Measurements from ENCODE around the gene MRM3.

DNA sequence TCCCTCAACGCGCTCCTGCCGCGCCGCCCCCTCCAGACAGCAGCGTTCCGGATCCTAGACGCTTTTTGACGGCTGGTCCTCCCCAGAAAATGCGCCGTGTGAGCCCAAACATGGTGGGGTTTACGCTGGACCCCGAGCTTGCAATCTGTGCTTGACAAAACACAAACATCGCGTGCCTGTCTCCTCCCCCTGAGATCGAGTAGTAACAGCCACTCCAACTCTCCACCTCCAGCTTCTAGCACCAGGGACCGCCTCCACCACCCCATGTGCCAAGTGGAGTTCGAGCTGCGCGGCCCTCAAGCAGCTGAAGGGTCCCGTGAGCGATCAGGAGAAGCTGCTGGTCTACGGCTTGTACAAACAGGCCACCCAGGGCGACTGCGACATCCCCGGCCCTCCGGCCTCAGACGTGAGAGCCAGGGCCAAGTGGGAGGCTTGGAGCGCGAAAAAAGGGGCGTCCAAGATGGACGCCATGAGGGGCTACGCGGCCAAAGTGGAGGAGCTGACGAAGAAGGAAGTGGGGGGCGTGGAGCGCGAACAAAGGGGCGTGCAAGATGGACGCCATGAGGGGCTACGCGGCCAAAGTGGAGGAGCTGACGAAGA, 29.4 kb upstream of the MRM3 start:
- TF ChIP-seq, protein P1, sequence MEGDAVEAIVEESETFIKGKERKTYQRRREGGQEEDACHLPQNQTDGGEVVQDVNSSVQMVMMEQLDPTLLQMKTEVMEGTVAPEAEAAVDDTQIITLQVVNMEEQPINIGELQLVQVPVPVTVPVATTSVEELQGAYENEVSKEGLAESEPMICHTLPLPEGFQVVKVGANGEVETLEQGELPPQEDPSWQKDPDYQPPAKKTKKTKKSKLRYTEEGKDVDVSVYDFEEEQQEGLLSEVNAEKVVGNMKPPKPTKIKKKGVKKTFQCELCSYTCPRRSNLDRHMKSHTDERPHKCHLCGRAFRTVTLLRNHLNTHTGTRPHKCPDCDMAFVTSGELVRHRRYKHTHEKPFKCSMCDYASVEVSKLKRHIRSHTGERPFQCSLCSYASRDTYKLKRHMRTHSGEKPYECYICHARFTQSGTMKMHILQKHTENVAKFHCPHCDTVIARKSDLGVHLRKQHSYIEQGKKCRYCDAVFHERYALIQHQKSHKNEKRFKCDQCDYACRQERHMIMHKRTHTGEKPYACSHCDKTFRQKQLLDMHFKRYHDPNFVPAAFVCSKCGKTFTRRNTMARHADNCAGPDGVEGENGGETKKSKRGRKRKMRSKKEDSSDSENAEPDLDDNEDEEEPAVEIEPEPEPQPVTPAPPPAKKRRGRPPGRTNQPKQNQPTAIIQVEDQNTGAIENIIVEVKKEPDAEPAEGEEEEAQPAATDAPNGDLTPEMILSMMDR (IDR thresholded peaks at IDR 0.05; ENCODE audit: insufficient read depth, low read length) = no peak
- TF ChIP-seq GABPA (IDR thresholded peaks at IDR 0.05; ENCODE audit: low read depth) = no peak
